Effector CD4-positive, alpha-beta T cell (primary cell): Measurements from ENCODE around the gene NEK11.

ENCODE experiments used
- DNase-seq: peaks from one replicate; pipeline ENCODE4 v3.0.0-alpha.2; 2020

NEK11 gene

GRCh38 chr3:131143802-131144201 lies 117.1 kb downstream of the NEK11 start:
- no peak for DNase-seq

- no peak for DNase-seq
These were observed 120.9 kb downstream of the NEK11 start for GRCh38 chr3:131147534-131147933.

DNA sequence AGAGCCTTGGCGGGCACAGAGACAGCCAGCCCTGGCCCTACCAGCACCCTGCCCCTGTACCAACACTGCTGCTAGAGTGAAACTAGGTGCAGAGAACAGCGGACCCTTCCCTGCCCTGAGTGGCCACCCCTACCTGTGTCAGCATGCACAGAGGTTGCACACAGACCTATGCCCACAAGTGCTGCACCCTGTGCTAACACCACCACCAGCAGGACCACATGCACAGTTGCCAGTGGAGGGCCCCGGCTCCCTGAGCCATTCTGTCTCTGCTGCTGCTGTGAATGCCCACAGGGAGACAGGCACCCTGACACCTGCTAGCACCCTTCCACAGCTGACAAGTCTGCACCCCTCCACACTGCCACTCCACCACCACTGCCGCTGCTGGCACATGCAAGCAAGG lies 131.8 kb downstream of the NEK11 start:
- DNase-seq, result no peak

DNA sequence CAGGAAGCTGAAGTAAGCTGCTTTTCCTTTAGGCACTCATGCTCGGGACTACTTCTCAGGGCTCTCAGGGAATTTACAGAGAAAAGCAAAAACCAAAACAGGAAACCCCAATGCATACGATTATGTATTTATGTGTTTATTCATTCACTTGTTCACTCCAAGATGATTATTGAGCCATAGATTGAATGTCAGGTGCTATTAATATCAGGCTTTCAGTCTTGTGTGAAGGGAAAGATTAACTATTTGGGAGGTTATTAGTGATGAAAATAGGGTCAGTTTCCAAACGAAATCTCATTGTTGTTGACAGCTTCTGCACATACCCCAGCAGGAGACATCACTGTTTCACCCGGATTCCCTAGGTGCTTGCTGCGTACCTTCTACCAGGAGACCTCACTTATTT lies 135.8 kb downstream of the NEK11 start:
- no peak for DNase-seq

DNA sequence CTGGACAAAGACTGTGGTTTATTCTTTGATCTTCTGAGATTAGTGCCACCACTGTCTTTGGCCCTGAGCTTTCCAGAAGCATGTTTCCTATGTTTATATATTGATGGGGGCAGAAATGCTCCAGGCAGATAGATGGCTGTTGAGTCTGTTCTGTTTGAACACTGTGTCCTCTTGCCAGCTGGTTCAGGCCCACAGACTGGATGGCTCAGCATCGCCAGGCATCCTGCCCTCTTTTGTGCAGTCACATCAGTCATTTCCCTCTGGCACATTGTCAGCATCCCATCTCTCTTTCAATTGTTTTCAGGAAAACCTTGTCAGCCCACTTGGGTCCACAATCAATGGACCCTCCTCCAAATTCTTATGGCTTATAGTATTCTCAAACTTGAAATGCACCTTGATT lies 141.2 kb downstream of the NEK11 start:
- DNase-seq, result no peak

DNA sequence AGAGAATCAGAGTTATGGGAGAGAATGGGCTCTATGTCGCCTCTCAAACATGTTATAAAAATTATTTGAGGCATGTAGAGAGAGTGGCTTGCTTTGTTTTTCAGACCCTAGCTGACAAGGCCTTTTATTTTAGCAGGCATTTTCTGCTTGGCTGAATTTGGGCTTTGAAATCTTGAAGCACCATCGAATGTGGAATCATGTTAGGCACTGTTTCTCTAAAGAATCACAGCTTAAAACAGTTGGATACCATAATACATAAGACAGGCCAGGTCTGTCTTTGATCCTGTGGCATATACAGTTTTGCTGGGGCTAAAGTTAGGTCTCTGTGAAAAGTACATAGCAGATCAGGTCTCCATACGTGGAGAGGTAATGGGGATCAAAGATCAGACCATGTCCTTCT lies 142.7 kb downstream of the NEK11 start:
- no peak for DNase-seq

DNA sequence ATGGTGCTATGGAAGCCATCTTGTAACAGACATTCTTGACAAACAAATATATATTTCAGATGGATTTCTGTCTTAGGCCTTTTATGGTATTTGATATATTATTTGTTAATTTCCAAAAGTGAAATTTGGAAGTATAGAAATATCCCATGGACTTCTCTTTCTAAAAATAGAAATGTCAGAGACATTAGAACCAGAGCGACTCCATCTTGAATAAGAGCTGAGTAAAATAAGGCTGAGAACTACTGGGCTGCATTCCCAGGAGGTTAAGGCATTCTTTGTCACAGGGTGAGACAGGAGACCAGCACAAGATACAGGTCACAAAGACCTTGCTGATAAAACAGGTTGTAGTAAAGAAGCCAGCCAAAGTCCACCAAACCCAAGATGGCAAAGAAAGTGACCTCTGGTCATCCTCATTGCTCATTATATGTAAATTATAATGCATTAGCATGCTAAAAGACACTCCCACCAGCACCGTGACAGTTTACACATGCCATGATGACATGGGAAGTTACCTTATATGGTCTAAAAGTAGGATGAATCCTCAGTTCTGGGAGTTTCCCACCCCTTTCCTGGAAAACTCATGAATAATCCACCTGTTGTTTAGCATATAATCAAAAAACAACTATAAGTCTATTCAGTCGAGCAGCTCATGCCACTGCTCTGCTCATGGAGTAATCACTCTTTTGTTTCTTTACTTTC lies 146.0 kb downstream of the NEK11 start:
- DNase-seq, result no peak

DNA sequence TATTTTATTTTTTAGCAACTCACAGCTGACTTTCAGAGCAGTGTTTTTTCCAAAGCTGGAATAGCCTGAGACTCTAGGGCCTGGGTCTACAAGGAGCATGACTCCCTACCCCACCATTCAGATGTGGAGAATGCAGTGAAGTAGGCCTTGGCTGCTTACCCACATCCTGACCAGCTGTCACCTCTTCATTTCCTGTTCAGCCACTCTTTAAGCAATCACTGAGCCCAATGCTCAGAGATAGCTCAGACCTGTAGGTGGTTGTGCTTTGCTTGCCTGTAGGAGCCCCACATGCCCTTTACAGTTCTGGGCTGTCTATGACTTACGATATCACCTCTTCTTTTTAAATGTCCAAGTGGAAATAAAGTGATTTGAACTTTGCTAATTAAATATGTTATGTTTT lies 148.1 kb downstream of the NEK11 start:
- no peak for DNase-seq

- no peak for DNase-seq
These were observed 152.2 kb downstream of the NEK11 start for GRCh38 chr3:131178710-131179375.

GRCh38 chr3:131192701-131193100 lies 166.0 kb downstream of the NEK11 start:
- DNase-seq, result no peak

DNA sequence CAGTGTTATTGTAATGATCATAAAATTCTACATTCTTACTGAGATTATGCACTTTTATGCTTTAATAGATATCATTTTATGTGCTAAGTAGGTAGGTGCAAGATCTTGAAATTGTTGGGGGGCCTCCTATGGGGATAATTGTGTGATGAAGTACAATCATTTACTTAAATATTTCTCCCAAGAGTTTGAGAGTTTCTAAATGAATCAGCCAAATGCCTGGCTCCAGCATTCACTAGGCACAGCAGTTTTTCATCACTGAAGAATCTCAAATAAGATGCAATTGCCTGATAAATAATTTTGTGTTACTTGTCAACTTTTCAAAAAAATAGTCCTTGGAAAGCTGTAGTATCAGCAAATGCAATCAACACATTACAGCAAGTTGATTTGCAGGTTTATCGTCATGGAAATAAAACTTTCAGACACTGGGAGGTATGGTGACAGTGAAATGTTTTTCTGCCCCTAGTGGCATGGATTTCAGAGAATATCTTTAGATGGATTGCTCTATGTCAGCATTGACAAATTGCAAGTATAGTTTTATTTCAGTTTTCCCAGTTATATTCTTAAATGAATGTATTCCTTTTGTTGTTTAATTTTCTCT lies 167.1 kb downstream of the NEK11 start:
- no peak for DNase-seq

DNA sequence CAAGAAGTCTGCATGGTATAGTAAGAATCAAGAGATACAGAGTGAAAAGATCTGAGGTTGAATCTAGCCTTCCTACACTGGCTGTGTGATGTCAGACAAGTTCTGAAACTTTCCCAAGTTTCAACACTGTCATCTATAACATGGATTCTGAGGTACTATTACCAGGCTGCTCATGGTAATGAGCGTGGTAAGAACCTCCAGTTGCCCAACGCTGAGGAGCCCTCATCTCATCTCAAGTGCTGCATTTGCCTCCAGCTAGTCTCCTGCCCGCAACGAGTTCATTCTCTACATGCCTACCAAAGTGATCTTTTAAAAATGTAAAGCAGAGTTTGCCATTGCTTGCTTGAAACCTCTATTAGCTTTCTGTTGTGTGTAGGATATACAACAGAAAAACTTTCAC lies 168.1 kb downstream of the NEK11 start:
- no peak for DNase-seq

- no peak for DNase-seq
These were observed 174.0 kb downstream of the NEK11 start for GRCh38 chr3:131200636-131201199.

- no peak for DNase-seq
These were observed 189.7 kb downstream of the NEK11 start for GRCh38 chr3:131216330-131216729.

DNA sequence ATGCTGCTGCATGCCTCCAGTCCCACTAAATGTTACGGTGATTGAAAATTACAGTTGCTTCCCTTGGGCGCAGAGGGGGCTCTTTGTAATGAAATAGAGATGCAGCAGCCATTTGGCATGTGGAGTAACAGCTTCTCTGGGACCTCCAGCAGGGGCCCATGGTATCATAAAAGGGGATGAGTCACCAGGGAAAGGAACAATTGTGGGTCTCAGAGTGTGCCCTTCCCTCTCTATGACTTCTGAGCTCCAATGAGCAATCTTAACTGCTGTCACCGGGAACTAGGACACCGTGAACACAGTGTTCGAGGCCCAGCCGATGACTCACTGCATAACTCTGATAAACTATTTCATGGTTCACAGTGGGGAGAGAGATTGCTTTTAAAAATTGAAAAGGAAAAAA lies 190.1 kb downstream of the NEK11 start:
- no peak for DNase-seq

DNA sequence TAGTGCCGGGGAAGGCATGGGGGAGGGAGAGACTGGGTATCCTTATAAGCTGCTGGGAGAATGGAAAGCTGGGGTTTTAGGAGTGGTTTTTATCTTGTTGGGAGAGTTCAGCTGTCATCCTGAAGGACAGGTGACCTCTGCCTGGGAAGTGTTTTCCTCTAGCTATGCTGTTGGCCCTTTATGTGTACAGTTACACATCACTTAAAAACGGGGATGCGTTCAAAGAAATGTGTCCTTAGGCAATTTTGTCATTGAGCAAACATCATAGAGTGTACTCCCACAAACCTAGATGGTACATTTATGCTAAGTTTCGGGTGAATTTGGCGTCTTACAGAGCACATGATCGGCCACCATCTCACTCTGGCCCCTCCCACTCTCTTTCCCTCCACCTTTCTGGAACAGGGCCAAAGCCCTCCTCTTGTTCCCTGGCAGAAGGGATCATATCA lies 190.6 kb downstream of the NEK11 start:
- no peak for DNase-seq

- DNase-seq, result no peak
These were observed 191.5 kb downstream of the NEK11 start for GRCh38 chr3:131218196-131218595.

- DNase-seq, result no peak
These were observed 195.1 kb downstream of the NEK11 start for GRCh38 chr3:131221731-131222130.

DNA sequence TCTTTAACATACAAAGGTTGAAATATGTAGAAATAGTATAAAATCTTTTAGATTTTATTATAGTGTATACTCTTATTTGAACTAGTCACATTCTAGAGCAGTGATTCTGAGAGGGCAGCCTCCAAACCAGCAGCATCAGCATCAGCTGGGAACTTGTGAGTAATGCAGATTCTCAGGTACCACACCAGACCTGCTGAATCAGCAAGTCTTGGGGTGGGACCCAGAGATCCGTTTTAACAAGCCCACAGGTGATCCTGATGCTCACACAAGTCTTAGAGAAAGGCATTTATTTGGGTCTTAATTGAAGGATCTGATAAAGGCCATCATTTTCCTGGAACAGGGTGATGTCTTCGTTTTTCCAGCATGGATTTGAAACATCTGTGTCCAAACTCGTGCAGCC lies 195.9 kb downstream of the NEK11 start:
- no peak for DNase-seq

DNA sequence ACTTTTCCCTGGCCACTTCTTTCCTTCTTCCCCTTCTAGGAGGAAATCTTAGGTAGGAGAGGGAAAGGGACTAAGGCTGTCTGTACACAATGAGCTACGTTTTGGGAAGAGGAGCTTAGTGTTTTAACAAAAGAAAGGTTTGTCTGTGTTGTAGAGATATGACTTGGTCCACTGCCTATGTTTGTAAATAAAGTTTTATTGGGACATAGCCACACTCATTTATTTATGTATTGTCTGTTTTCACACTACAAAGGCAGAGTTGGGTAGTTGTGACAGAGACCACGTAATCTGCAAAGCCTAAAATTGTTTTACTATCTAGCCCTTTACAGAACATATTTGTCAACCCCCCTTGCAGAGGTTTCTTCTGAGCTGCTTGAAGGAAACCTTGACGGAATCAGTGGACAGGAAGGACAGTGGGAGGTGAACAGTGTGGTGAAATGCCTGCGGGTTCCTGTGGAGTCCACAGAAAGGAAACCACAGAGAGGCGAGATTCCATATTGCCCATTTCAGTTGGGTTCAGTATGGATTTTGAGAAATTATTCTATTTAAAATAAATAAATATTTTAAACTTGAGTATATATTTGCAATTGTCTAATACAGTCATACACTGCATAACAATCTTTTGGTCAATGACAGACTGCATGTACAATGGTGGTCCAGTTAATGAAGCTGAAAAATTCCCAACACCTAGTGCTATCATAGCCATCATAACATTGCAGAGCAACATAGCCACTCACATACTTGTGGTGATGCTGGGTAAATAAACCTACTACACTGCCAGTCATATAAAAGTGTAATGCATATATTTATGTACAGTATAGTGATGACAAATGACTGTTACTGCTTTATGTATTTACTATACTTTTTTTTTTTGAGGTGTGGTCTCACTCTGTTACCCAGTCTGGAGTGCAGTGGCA lies 197.0 kb downstream of the NEK11 start:
- no peak for DNase-seq

DNA sequence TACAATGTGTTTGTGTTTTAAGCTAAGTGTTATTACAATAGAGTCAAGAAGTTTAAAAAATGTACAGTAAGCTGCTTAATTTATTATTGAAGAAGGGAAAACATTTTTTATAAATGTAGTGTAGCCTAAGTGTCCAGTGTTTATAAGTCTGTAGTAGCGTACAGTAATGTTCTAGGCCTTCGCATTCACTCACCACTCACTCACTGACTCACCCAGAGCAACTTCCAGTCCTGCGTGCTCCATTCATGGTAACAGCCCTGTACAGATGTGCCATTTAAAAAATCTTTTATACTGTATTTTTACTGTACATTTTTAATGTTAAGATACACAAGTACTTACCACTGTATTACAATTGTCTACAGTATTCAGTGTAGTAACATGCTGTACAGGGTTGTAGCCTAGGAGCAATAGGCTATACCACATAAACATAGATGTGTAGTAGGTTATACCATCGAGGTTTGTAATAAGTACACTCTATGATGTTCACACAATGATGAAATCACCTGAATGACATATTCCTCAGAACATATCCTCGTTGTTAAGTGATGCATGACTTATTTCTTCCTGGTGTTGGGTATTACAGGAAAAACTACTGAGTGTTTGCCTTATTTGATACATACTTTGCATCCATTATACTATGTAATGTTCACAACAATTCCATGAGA lies 198.3 kb downstream of the NEK11 start:
- DNase-seq, result no peak

GRCh38 chr3:131228522-131228921 lies 201.8 kb downstream of the NEK11 start:
- DNase-seq, result no peak
